Adrenal gland (tissue), 12 donors: ENCODE results near the gene ITPRID1. TPM values are rescaled to one million over a fixed set of nuclear protein-coding genes. Genes with fewer than 3 reads are reported as not detected.

Source experiments
- DNase-seq, 7 donors: peaks; one replicate each; pipeline ENCODE4 v3.0.0-alpha.2; 2019 to 2020
- H3K27ac ChIP-seq, 5 donors: fragments of 200-600 bp; sonication (generic) in 4 of 5; 1 replicate in 3 of 5; 2 replicates in 2 of 5; pipeline versions ENCODE4 v1.5.1 to v1.8.0; 2016 to 2020; ENCODE audit warnings: mild to moderate bottlenecking in 1 of 5
- H3K27me3 ChIP-seq: fragments of 200-600 bp; 2 replicates; pipeline ENCODE4 v1.8.0; 2021
- H3K36me3 ChIP-seq, 2 donors: fragments of 200-600 bp; replicated peaks in 1 of 2; 1 replicate in 1 of 2; 2 replicates in 1 of 2; pipeline versions ENCODE4 v1.5.1 to v1.8.0; 2018 to 2022
- H3K4me1 ChIP-seq, 2 donors: fragments of 200-600 bp; replicated peaks in 1 of 2; 1 replicate in 1 of 2; 2 replicates in 1 of 2; pipeline versions ENCODE4 v1.5.1 to v1.8.0; 2018 to 2021
- H3K4me3 ChIP-seq, 4 donors: fragments of 200-600 bp; sonication (generic) in 3 of 4; one replicate each; pipeline ENCODE4 v1.5.1; 2016 to 2018
- H3K9me3 ChIP-seq, 3 donors: fragments of 200-600 bp; sonication (generic) in 1 of 3; replicated peaks in 1 of 3; 1 replicate in 2 of 3; 2 replicates in 1 of 3; pipeline versions ENCODE4 v1.5.1 to v1.8.0; 2016 to 2021
- CTCF ChIP-seq, 6 experiments: fragments of 450-650 bp in 4 of 6; fragments of 200-600 bp in 2 of 6; sonication (generic) in 1 of 6; IDR thresholded peaks; 1 replicate in 5 of 6; 2 replicates in 1 of 6; pipeline versions ENCODE4 v1.5.1 to v1.8.0; 2016 to 2021; ENCODE audit warnings: antibody characterized with exemption in 6 of 6, mild to moderate bottlenecking in 2 of 6, moderate library complexity in 1 of 6
- POLR2A ChIP-seq, 2 donors: fragments of 450-650 bp; IDR thresholded peaks; one replicate each; pipeline ENCODE4 v1.6.1; 2017; ENCODE audit warnings: antibody characterized with exemption in 2 of 2, mild to moderate bottlenecking in 2 of 2, moderate library complexity in 1 of 2
- WGBS, 4 donors: extraction: QIAGEN DNeasy Blood & Tissue Kit in 2 of 4; methylation state at CpG; one replicate each; pipeline versions ENCODE4 v1.1.5 to v1.1.7; 2013 to 2017; 5-methylcytosine and 5-hydroxymethylcytosine counted together
- intact Hi-C, 2 donors: fragments of 100-400 bp; cut with DNase I; formaldehyde crosslinking; loops; one replicate each; pipeline versions ENCODE4 v1.14.1 to v1.15.0; 2022 to 2023
- polyA plus RNA-seq, 3 donors: library from polyadenylated mRNA; stranded (reverse); fragments of 200-250 nt in 2 of 3; fragments of 350-450 nt in 1 of 3; fragmentation: Illumina TruSeq in 1 of 3; extraction: RNeasy Lipid Tissue Mini Kit (QIAGEN cat#74804) in 1 of 3; gene quantifications; one replicate each; pipeline ENCODE4 v1.2.3, GENCODE V29; 2013 to 2014
- total RNA-seq, 9 donors: library from RNA; depleted of rRNA in 4 of 9; stranded (reverse); fragments of >200 nt in 4 of 9; fragments of 120-200 nt in 1 of 9; fragmentation: NEBNext Ultra II Directional in 1 of 9; extraction: Animal tissue kit (Norgen Biotek cat#: 25700) in 1 of 9; gene quantifications; one replicate each; pipeline versions ENCODE4 v1.1.0 to v1.2.4, GENCODE V29; 2013 to 2023
- donor health status: healthy with polysubstance abuse.
- donor health status: Bipolar disorder and iron deficiency.
- donor health status: DM: yes; HTN: yes; CAD: no.
- donor health status: DM: no; HTN: no; CAD: no.
- donor health status: DM: no; HTN: no; CAD: no.
- donor health status: DM: yes; HTN: yes; CAD: no.

The ITPRID1 gene
- total and polyA plus RNA-seq, 12 donors, result 0.06 TPM; not detected in 11

DNA sequence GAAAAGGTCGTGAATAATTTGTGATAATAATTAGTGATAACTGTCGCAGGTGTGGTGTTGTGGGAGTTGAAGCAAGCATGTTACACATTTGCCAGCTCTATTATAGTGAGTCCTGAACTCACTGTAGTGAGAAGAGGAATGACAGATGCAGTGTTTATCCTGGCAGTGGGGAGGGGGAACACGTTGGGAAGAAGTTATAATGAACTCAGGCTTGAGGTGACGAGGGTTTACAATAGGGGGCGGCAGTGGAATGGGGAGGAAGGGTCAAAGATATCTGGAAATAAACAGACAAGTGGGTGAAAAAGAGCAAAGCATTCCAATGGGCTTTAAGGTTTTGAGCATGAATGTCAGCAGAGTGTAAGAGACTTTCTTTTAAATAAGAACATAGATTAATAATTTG, 49.6 kb downstream of the ITPRID1 start:
- Histone ChIP-seq H3K9me3 (no peaks in the 10 kb centered on the region), H3K27ac (no peak overlapping the region), H3K4me1 (no peaks in the 10 kb centered on the region), H3K36me3 (no peaks in the 10 kb centered on the region), H3K27me3 (no peaks in the 10 kb centered on the region), H3K4me3 (no peak overlapping the region)
- TF ChIP-seq POLR2A (IDR thresholded peaks at IDR 0.05) (no peak), CTCF (IDR thresholded peaks at IDR 0.05) (no peak)
- DNase-seq, result no peak
- WGBS, 4 donors, result 31 to 42% (median 36%) methylated on average over 5 of the region's 5 CpGs
- intact Hi-C loops, result no loop called here

GRCh38 chr7:31563951-31564350, 50.1 kb downstream of the ITPRID1 start:
- Histone ChIP-seq H3K36me3 (no peaks in the 10 kb centered on the region), H3K27ac (no peak overlapping the region), H3K27me3 (no peaks in the 10 kb centered on the region), H3K4me3 (no peak overlapping the region), H3K9me3 (no peaks in the 10 kb centered on the region), H3K4me1 (no peaks in the 10 kb centered on the region)
- intact Hi-C loops, result no loop called here
- DNase-seq, result no peak
- 48 to 66% (median 61%) methylated on average over 3 of the region's 3 CpGs for WGBS, 4 donors
- TF ChIP-seq CTCF (IDR thresholded peaks at IDR 0.05), result no peak
- TF ChIP-seq POLR2A (IDR thresholded peaks at IDR 0.05), result no peak

GRCh38 chr7:31564661-31565060, 50.8 kb downstream of the ITPRID1 start:
- Histone ChIP-seq H3K27ac (no peak overlapping the region), H3K4me1 (no peaks in the 10 kb centered on the region), H3K4me3 (no peak overlapping the region), H3K27me3 (no peaks in the 10 kb centered on the region), H3K36me3 (no peaks in the 10 kb centered on the region), H3K9me3 (no peaks in the 10 kb centered on the region)
- intact Hi-C loops, result no loop called here
- no peak for DNase-seq
- TF ChIP-seq CTCF (IDR thresholded peaks at IDR 0.05) (no peak), POLR2A (IDR thresholded peaks at IDR 0.05) (no peak)
- WGBS, 4 donors, result 65 to 79% (median 69%) methylated on average over 3 to 5 of the region's 5 CpGs

- no peaks in the 10 kb centered on the region for H3K4me1 ChIP-seq
- H3K4me3 ChIP-seq, result no peak overlapping the region
- no peak overlapping the region for H3K27ac ChIP-seq
- H3K9me3 ChIP-seq, result no peaks in the 10 kb centered on the region
- intact Hi-C loops, result no loop called here
- 66 to 74% (median 70%) methylated on average over 4 of the region's 4 CpGs for WGBS, 4 donors
- no peak for DNase-seq
- no peaks in the 10 kb centered on the region for H3K36me3 ChIP-seq
- TF ChIP-seq CTCF (IDR thresholded peaks at IDR 0.05), result no peak
- no peak for TF ChIP-seq POLR2A (IDR thresholded peaks at IDR 0.05)
- no peaks in the 10 kb centered on the region for H3K27me3 ChIP-seq
These were observed 55.6 kb downstream of the ITPRID1 start for GRCh38 chr7:31569528-31569927.
